Mesendoderm (in vitro differentiated cells): Measurements from ENCODE around the gene AQP3.
"Not testable (repeated sequence)": the region's sequence is repeated elsewhere in the genome, so short reads cannot be mapped to it uniquely, and the experiment has no call there.

Source experiments
- DNase-seq: peaks from one replicate; pipeline ENCODE4 v3.0.0; 2013
- H2AK5ac ChIP-seq: 2 replicates; pipeline ENCODE4 v1.6.1; 2013; ENCODE audit warnings: low read length, inconsistent platforms
- H2BK120ac ChIP-seq: 2 replicates; pipeline ENCODE4 v1.6.1; 2013; ENCODE audit warnings: low read depth, mild to moderate bottlenecking, low read length, moderate library complexity, mixed read lengths
- H2BK15ac ChIP-seq: replicated peaks from 2 replicates; pipeline ENCODE4 v1.6.1; 2013; ENCODE audit warnings: low read depth, mild to moderate bottlenecking, moderate library complexity
- H2BK5ac ChIP-seq: 2 replicates; pipeline ENCODE4 v1.6.1; 2013; ENCODE audit warnings: low read length, inconsistent platforms
- H3K18ac ChIP-seq: 2 replicates; pipeline ENCODE4 v1.6.1; 2013; ENCODE audit warnings: mild to moderate bottlenecking, low read length, mixed read lengths
- H3K23ac ChIP-seq: one replicate; pipeline ENCODE4 v1.6.1; 2013; ENCODE audit warnings: low read length
- H3K27ac ChIP-seq: 2 replicates; pipeline ENCODE4 v1.5.1; 2013; ENCODE audit warnings: low read depth, mild to moderate bottlenecking, inconsistent platforms, low read length, moderate library complexity
- H3K27me3 ChIP-seq: 2 replicates; pipeline ENCODE4 v1.6.1; 2013; ENCODE audit warnings: low read length, control low read depth, mild to moderate bottlenecking, inconsistent platforms; ENCODE audit not compliant: insufficient read depth, poor library complexity
- H3K36me3 ChIP-seq: 2 replicates; pipeline ENCODE4 v1.6.1; 2013; ENCODE audit warnings: low read length, inconsistent platforms; ENCODE audit not compliant: control insufficient read depth, insufficient read depth
- H3K4ac ChIP-seq: one replicate; pipeline ENCODE4 v1.6.1; 2013; ENCODE audit warnings: low read depth, mild to moderate bottlenecking, low read length, moderate library complexity
- H3K4me1 ChIP-seq: 2 replicates; pipeline ENCODE4 v1.6.1; 2013; ENCODE audit warnings: low read depth, low read length, inconsistent platforms; ENCODE audit not compliant: control insufficient read depth
- H3K4me2 ChIP-seq: 2 replicates; pipeline ENCODE4 v1.6.1; 2013; ENCODE audit warnings: low read length
- H3K4me3 ChIP-seq: 2 replicates; pipeline ENCODE4 v1.5.1; 2013; ENCODE audit warnings: mild to moderate bottlenecking, low read length
- H3K56ac ChIP-seq: one replicate; pipeline ENCODE4 v1.6.1; 2013; ENCODE audit warnings: low read length
- H3K79me1 ChIP-seq: 2 replicates; pipeline ENCODE4 v1.6.1; 2013; ENCODE audit warnings: low read length, inconsistent platforms
- H3K79me2 ChIP-seq: 2 replicates; pipeline ENCODE4 v1.6.1; 2013; ENCODE audit warnings: mild to moderate bottlenecking, low read length; ENCODE audit not compliant: control insufficient read depth, insufficient read depth
- H3K9ac ChIP-seq: 2 replicates; pipeline ENCODE4 v1.6.1; 2013; ENCODE audit warnings: low read length, inconsistent platforms
- H4K5ac ChIP-seq: one replicate; pipeline ENCODE4 v1.6.1; 2013; ENCODE audit warnings: low read length
- H4K8ac ChIP-seq: one replicate; pipeline ENCODE4 v1.6.1; 2013; ENCODE audit warnings: low read depth, mild to moderate bottlenecking, control low read depth, low read length, moderate library complexity
- WGBS: extraction: QIAGEN DNeasy Blood & Tissue Kit; methylation state at CpG from one replicate; pipeline ENCODE4 v1.1.7; 2013; ENCODE audit warnings: low lambda C conversion rate, missing lambda C conversion rate; ENCODE audit not compliant: insufficient coverage; ENCODE audit errors: extremely low coverage; 5-methylcytosine and 5-hydroxymethylcytosine counted together

AQP3 gene

DNA sequence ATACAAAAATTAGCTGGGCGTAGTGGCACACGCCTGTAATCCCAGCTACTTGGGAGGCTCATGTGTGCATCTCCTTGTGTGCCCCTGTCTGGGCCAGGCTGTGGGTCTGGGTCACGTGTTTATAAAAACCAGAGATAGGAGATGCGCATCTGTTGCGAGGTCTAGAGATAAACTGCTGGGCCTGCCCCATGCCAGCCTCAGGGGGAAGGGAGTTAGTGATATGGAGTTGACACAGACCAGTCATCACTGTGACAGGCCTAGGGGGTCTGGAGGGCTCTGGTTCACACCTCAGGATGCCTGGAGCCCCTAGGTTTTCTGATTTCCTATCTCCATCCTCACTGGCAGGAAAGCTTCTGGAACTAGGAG is 7.3 kb upstream of the AQP3 start:
- not testable (repeated sequence) for H2AK5ac ChIP-seq, H3K9ac ChIP-seq, H3K18ac ChIP-seq

DNA sequence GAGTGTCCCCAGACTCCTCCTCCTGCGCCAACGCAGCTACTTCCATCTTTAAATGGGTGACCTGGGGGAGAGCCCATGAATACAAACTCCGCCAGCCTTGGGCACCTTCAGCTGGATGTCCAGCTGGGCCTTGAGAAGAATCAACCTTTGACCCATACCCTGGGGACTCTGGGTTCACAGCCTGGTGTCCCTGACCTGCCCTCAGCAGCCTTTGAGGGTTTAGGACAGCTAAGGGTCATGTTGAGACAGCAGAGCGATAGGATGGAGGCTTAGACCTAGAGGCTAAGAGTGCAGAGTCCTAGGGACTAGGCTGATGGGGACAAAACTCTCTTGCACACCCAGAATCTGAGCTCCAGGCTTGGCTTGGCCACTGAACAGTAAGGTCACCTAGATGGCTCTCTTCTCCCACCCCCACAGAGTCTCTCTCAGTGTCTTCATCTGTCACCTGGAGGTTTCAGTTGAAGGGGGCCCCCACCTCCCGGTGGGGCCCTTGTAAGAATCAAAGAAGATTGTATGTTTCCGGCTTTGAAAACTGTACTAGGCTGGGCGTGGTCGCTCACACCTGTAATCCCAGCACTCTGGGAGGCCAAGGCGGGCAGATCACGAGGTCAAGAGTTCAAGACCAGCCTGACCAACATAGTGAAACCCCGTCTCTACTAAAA is 6.7 kb upstream of the AQP3 start:
- H3K36me3 ChIP-seq: no peaks in the 10 kb centered on the region
- no peak overlapping the region for H3K9ac ChIP-seq
- no peak overlapping the region for H3K18ac ChIP-seq
- no peak overlapping the region for H4K5ac ChIP-seq
- H3K27me3 ChIP-seq: no peaks in the 10 kb centered on the region
- H3K4ac ChIP-seq: no peak overlapping the region
- no peak overlapping the region for H3K23ac ChIP-seq
- no peak overlapping the region for H3K27ac ChIP-seq
- no peaks in the 10 kb centered on the region for H3K4me1 ChIP-seq
- no CpG with 5 or more reads among the region's 11 CpGs for WGBS
- DNase-seq: no peak
- H2BK5ac ChIP-seq: no peak overlapping the region
- H4K8ac ChIP-seq: no peak overlapping the region
- H2AK5ac ChIP-seq: peak overlapping the region; percentile 22
- no peaks in the 10 kb centered on the region for H3K79me1 ChIP-seq
- no peak overlapping the region for H3K4me2 ChIP-seq
- H3K79me2 ChIP-seq: no peaks in the 10 kb centered on the region
- no peak overlapping the region for H2BK15ac ChIP-seq
- no peak overlapping the region for H2BK120ac ChIP-seq
- H3K4me3 ChIP-seq: no peak overlapping the region
- no peak overlapping the region for H3K56ac ChIP-seq

More for the DNA sequence above, 7.3 kb upstream of the AQP3 start:
- H3K27ac ChIP-seq, H4K5ac ChIP-seq, H2BK15ac ChIP-seq, DNase-seq, H3K23ac ChIP-seq, H3K56ac ChIP-seq, H2BK5ac ChIP-seq, H3K36me3 ChIP-seq, H3K4me3 ChIP-seq, H3K79me2 ChIP-seq, H3K4ac ChIP-seq, H4K8ac ChIP-seq, H3K79me1 ChIP-seq, H3K4me1 ChIP-seq, H3K27me3 ChIP-seq, H3K4me2 ChIP-seq, H2BK120ac ChIP-seq: not testable (repeated sequence)
- no CpG with 5 or more reads among the region's 5 CpGs for WGBS

DNA sequence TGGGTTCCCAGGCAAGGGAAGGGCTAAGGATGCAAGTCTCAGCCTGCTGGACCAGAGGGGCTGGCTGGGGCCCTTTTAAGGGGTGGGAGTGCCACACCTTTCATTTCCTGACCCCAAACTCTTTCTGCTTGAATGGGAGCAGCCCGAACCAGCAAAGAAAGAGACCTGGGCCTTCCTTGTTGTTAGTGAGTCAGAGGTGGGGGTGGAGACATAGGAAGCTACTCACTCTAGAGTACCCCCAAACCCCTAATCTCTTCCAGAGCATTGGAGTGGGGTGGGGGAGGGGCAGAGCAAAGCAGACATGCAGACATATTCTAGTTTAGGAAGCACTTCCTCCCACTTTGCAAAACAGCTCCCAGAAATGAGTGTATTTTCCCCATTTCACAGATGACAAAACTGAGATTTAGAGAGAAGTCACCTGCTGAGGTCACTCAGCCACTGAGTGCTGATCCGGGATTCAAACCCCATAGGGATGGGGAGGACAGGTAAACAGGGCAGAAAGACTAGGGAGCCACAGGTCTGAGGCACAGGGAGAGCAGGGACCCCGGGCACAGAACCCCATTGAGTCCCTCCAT is 6.0 kb upstream of the AQP3 start:
- no CpG with 5 or more reads among the region's 3 CpGs for WGBS

DNA sequence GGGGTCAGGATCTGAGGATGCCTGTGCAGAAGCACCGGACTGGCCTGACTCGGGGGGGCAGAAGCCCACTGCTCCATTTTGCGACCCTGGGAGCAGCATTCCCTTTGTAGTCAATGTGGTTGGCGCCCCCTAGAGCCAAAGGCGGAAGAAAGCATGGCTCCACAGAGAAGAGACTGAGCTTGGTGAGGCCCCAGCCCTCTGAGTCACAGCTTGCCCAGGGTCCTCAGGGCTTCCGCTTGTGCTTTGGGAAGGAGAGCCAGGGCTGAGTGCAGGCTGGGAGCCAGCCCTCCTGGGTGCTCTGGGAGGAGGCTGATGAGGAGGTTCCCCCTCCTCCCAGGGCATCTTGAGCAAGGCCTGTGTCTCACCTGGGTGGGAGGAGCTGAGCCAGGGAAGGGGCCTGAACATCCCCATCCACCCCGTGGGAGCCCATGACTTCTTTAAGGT is 5.5 kb upstream of the AQP3 start:
- no peak overlapping the region for H2BK120ac ChIP-seq
- H3K56ac ChIP-seq: peak overlapping the region; percentile 66
- H4K5ac ChIP-seq: no peak overlapping the region
- H3K18ac ChIP-seq: no peak overlapping the region
- H3K27me3 ChIP-seq: no peaks in the 10 kb centered on the region
- H4K8ac ChIP-seq: no peak overlapping the region
- no peak overlapping the region for H3K4me3 ChIP-seq
- peak overlapping the region; percentile 1 for H3K4ac ChIP-seq
- H2BK15ac ChIP-seq: no peak overlapping the region
- H2AK5ac ChIP-seq: no peak overlapping the region
- peak; percentile 94 for DNase-seq
- WGBS: no CpG with 5 or more reads among the region's 7 CpGs
- peak overlapping the region; percentile 18 for H3K9ac ChIP-seq
- H3K79me2 ChIP-seq: no peaks in the 10 kb centered on the region
- no peak overlapping the region for H3K23ac ChIP-seq
- H3K36me3 ChIP-seq: no peaks in the 10 kb centered on the region
- no peak overlapping the region for H3K27ac ChIP-seq
- no peaks in the 10 kb centered on the region for H3K4me1 ChIP-seq
- H3K4me2 ChIP-seq: no peak overlapping the region
- no peak overlapping the region for H2BK5ac ChIP-seq
- H3K79me1 ChIP-seq: no peaks in the 10 kb centered on the region

More for the DNA sequence above, 6.0 kb upstream of the AQP3 start:
- H2BK120ac ChIP-seq: no peak overlapping the region
- no peaks in the 10 kb centered on the region for H3K79me2 ChIP-seq
- H3K4me1 ChIP-seq: no peaks in the 10 kb centered on the region
- no peak overlapping the region for H2AK5ac ChIP-seq
- H2BK5ac ChIP-seq: no peak overlapping the region
- no peaks in the 10 kb centered on the region for H3K27me3 ChIP-seq
- no peaks in the 10 kb centered on the region for H3K36me3 ChIP-seq
- peak overlapping the region; percentile 66 for H3K56ac ChIP-seq
- DNase-seq: no peak
- H3K9ac ChIP-seq: peak overlapping the region; percentile 18
- no peak overlapping the region for H4K8ac ChIP-seq
- no peaks in the 10 kb centered on the region for H3K79me1 ChIP-seq
- no peak overlapping the region for H3K23ac ChIP-seq
- no peak overlapping the region for H3K4me3 ChIP-seq
- no peak overlapping the region for H3K27ac ChIP-seq
- peak overlapping the region; percentile 1 for H3K4ac ChIP-seq
- no peak overlapping the region for H3K4me2 ChIP-seq
- H3K18ac ChIP-seq: no peak overlapping the region
- no peak overlapping the region for H4K5ac ChIP-seq
- no peak overlapping the region for H2BK15ac ChIP-seq

DNA sequence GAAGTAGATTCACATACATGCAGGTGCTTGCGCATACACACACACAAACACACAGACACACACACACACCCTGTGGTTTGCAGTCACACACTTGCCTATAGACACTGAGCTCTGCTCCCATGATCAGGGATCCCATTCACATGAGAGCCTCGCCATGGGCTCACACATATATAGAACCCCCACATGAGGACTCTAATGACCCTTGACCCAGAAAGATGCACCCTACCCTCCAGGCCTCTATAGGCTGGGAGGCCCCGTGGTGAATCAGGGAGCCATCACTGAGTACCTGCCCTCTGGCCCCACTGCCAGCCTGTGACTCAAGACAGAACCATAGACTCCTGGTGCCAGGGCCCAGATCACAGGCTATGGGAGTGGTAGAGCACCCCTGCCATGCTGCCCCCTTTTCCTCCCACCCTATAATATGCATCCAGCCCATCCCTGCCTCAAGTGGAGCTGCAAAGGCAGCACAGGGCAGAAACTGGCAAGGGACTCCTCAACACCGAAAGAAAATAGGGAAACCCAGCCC is 3.3 kb upstream of the AQP3 start:
- H4K8ac ChIP-seq: no peak overlapping the region
- peaks cover 8% of the 10 kb centered on the region for H3K4me1 ChIP-seq
- H3K9ac ChIP-seq: no peak overlapping the region
- H3K4me3 ChIP-seq: no peak overlapping the region
- H2BK120ac ChIP-seq: no peak overlapping the region
- no peak overlapping the region for H2BK15ac ChIP-seq
- H3K27ac ChIP-seq: no peak overlapping the region
- DNase-seq: no peak
- no peaks in the 10 kb centered on the region for H3K36me3 ChIP-seq
- no peaks in the 10 kb centered on the region for H3K79me1 ChIP-seq
- H3K4me2 ChIP-seq: no peak overlapping the region
- no peak overlapping the region for H3K18ac ChIP-seq
- H3K56ac ChIP-seq: no peak overlapping the region
- H2AK5ac ChIP-seq: no peak overlapping the region
- H3K79me2 ChIP-seq: no peaks in the 10 kb centered on the region
- no peaks in the 10 kb centered on the region for H3K27me3 ChIP-seq
- H3K23ac ChIP-seq: no peak overlapping the region
- H2BK5ac ChIP-seq: no peak overlapping the region
- no peak overlapping the region for H4K5ac ChIP-seq
- no peak overlapping the region for H3K4ac ChIP-seq
- no CpG with 5 or more reads among the region's 4 CpGs for WGBS
